Measurements from ENCODE around the gene ZBTB20.

DNA sequence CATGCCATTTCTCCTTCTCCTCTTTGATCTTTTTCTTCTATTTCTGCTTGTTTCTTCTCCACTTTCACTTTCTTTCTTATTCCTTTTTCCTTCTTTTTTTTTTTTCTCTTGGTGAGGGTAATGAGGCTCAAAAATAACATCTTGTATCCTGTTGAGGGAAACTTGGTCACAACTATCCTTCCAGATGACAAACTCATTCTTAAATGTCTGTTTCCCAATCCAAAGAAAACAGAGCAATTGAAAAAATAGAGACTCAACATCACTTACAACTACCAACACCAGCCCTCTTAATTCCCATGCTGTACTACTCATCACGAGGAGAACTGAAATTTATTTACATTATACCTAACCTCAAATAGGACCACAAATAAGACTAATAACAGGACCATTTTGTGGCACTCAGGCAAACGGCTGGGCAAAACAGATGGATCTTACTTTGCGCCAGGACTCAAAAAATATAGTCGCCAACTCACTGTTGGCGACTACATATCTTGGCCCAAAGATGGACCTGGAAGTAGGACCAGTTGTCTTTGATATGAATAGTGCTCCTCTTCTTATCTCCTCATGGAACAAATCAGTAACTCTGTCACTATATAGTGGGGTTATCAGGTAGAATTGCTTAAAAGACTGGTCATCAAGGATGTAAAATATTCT lies 343.9 kb downstream of the ZBTB20 start:
- no peak for TF ChIP-seq POLR2AphosphoS5 (IDR thresholded peaks at IDR 0.05)
- TF ChIP-seq, protein P1, sequence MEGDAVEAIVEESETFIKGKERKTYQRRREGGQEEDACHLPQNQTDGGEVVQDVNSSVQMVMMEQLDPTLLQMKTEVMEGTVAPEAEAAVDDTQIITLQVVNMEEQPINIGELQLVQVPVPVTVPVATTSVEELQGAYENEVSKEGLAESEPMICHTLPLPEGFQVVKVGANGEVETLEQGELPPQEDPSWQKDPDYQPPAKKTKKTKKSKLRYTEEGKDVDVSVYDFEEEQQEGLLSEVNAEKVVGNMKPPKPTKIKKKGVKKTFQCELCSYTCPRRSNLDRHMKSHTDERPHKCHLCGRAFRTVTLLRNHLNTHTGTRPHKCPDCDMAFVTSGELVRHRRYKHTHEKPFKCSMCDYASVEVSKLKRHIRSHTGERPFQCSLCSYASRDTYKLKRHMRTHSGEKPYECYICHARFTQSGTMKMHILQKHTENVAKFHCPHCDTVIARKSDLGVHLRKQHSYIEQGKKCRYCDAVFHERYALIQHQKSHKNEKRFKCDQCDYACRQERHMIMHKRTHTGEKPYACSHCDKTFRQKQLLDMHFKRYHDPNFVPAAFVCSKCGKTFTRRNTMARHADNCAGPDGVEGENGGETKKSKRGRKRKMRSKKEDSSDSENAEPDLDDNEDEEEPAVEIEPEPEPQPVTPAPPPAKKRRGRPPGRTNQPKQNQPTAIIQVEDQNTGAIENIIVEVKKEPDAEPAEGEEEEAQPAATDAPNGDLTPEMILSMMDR (IDR thresholded peaks at IDR 0.05), result no peak
